Measurements from ENCODE around the gene B4GALNT4.

The B4GALNT4 gene

DNA sequence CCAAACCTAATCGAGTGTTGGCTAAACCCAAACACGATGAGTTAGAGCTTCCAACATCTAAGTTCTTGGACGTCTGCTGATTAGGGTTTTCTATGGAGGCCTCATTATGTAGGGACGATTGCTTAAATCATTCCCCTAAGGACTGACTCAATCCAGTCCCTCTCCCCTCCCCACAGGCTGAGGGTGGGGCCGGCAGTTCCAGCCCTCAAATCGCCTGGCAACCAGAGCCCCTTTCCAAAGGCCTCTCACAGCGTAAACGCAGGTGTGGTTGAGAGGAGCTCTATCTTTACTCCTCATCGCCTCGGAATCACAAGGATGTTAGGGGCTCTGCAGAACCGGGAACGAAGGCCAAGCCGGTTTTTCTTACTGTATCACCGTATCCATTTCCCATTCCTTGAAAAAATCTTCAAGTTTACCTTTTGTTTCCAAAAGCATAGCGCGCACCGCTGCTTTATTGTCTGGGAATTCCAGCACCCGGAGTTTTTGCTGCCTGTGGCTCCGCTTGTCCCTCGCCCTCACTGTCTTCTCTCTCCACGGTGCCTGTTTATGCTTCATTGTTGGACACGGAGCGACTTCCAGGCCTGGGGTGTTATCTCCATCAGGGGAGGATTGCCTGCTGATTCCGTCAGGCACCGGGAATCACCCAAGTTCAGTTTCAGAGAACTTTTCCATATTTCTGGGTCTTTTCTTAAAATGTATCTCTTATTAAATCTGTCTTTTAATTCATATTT, 34.9 kb upstream of the B4GALNT4 start:
- Histone ChIP-seq H3K4me1 (ENCODE audit: control insufficient read depth in 1 of 2, insufficient read depth in 1 of 2, low read depth in 1 of 2, low read length in 1 of 2) (peaks cover 16 to 47% of the 10 kb centered on the region in 2 experiments), H3K9me3 (no peaks in the 10 kb centered on the region), H3K36me3 (no peaks in the 10 kb centered on the region), H3K27me3 (peaks cover 2% of the 10 kb centered on the region), H3K4me3 (ENCODE audit: low read depth in 1 of 2, low read length in 1 of 2) (no peak overlapping the region), H3K27ac (no peak overlapping the region)
- TF ChIP-seq, protein P1, sequence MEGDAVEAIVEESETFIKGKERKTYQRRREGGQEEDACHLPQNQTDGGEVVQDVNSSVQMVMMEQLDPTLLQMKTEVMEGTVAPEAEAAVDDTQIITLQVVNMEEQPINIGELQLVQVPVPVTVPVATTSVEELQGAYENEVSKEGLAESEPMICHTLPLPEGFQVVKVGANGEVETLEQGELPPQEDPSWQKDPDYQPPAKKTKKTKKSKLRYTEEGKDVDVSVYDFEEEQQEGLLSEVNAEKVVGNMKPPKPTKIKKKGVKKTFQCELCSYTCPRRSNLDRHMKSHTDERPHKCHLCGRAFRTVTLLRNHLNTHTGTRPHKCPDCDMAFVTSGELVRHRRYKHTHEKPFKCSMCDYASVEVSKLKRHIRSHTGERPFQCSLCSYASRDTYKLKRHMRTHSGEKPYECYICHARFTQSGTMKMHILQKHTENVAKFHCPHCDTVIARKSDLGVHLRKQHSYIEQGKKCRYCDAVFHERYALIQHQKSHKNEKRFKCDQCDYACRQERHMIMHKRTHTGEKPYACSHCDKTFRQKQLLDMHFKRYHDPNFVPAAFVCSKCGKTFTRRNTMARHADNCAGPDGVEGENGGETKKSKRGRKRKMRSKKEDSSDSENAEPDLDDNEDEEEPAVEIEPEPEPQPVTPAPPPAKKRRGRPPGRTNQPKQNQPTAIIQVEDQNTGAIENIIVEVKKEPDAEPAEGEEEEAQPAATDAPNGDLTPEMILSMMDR (IDR thresholded peaks at IDR 0.05): no peak

DNA sequence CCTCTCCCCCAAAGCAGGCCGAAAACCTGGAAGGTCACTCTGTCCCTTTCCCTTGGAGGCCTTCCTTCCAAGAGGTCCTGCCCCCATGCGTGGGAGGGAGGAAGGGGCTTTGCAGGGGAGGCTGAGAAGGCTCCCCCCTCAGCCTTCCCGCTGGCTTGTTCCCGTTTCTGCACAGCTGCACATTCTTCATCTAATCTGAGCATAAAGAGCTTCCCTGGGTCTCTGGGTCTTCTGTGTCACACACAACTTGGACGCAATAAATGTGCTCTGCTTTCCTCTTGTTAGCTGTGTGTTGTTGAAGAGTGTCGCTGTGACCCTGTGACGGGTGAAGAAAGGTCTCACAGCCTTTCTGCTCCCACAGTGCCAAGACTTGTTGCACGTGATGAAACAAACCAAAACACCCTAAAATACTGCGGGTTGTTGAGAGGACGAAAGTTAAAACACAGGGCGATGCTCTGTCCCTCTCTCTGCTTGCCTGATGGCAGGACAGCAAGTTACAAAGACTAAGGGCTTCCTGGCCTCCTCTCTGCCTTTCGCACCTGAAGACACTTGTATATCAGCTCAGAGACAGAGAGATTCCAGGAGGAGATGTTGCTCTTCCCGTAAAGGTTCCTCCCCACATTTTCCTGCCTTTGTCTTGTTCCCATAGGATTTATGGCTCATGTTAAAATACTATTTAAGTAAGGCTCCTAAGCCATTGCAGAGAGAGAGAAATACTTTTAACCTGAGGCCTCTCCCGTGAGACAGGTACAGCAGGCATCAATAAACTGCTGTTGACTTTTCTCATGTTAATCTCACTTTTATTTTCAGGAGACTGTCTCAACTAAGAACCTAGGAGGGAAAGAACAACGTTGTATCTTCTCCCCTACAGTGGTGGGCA, 33.3 kb upstream of the B4GALNT4 start:
- Histone ChIP-seq H3K9me3 (no peaks in the 10 kb centered on the region), H3K4me1 (ENCODE audit: control insufficient read depth in 1 of 2, insufficient read depth in 1 of 2, low read depth in 1 of 2, low read length in 1 of 2) (peaks cover 11 to 36% of the 10 kb centered on the region in 2 experiments), H3K27ac (peak overlapping the region; percentile 44), H3K4me3 (ENCODE audit: low read depth in 1 of 2, low read length in 1 of 2) (no peak overlapping the region), H3K36me3 (no peaks in the 10 kb centered on the region), H3K27me3 (peaks cover 7% of the 10 kb centered on the region)
- TF ChIP-seq, protein P1 (IDR thresholded peaks at IDR 0.05): no peak

DNA sequence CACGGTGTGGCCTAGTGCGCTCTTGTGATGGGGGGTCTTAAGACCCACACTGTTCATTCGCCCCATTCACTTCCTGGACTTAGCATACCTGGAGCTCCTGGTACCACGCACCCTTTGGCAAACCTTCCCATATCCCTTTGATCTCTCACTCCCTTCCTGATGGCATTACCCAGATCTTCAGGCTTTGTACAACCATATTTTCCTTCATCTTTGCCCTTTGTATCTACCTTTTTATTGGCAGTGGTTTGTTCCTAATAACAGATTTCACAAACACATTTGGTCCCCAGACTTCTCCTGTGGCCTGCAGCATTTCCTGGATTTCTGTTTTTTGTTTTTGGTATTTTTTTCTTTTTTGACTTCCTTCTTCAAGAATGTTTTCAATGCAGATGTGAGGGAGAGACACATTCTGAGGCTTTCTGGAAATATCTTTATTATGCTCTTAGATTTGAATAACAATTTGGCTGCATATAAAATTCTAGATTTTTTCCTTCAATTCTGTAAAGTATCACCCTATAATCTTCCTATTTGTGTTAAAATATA, 32.6 kb upstream of the B4GALNT4 start:
- no peaks in the 10 kb centered on the region for H3K9me3 ChIP-seq
- H3K27ac ChIP-seq: no peak overlapping the region
- H3K4me3 ChIP-seq (ENCODE audit: low read depth in 1 of 2, low read length in 1 of 2): no peak overlapping the region
- peaks cover 11 to 34% of the 10 kb centered on the region in 2 experiments for H3K4me1 ChIP-seq (ENCODE audit: control insufficient read depth in 1 of 2, insufficient read depth in 1 of 2, low read depth in 1 of 2, low read length in 1 of 2)
- no peaks in the 10 kb centered on the region for H3K36me3 ChIP-seq
- H3K27me3 ChIP-seq: peaks cover 7% of the 10 kb centered on the region
- TF ChIP-seq, protein P1 (IDR thresholded peaks at IDR 0.05): no peak

DNA sequence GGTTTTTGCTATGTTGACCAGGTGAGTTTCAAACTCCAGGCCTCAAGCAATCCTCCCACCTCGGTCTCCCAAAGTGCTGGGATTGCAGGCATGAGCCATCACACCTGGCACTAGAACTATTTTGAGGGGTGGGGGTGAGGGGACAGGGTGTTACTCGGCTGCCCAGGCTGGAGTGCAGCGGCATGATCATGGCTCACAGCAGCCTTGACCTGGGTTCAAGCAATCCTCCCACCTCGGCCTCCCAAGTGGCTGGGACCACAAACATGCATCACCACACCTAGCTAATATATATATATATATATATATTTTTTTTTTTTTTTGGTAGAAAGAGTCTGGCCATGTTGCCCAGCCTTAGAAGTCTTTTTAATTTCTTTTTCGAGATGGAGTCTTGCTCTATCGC, 31.6 kb upstream of the B4GALNT4 start:
- Histone ChIP-seq H3K4me1 (ENCODE audit: control insufficient read depth in 1 of 2, insufficient read depth in 1 of 2, low read depth in 1 of 2, low read length in 1 of 2) (peaks cover 11 to 32% of the 10 kb centered on the region in 2 experiments), H3K36me3 (no peaks in the 10 kb centered on the region), H3K9me3 (no peaks in the 10 kb centered on the region), H3K27me3 (peaks cover 7% of the 10 kb centered on the region), H3K4me3 (ENCODE audit: low read depth in 1 of 2, low read length in 1 of 2) (no peak overlapping the region), H3K27ac (no peak overlapping the region)
- TF ChIP-seq, protein P1 (IDR thresholded peaks at IDR 0.05): no peak

DNA sequence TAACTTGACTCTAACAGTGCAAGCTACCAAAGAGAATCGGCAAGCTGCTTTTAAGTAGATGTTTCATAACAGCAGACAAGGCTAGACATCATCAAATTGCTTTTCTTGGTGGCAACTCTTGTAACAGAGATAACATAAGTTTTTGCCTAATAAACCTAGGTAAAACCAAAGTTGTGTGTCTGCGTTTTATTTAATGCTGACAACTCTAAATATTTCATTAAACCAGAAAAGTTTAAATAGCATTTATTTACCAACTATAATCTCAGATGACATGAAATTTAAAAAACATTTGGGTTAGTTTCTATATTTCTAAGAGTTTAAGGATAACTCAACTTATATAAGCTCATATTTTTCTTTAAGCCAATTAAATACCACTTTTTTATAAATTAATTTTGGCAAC, 29.3 kb upstream of the B4GALNT4 start:
- Histone ChIP-seq H3K9me3 (no peaks in the 10 kb centered on the region), H3K36me3 (no peaks in the 10 kb centered on the region), H3K27me3 (peaks cover 7% of the 10 kb centered on the region), H3K4me3 (ENCODE audit: low read depth in 1 of 2, low read length in 1 of 2) (no peak overlapping the region), H3K4me1 (ENCODE audit: control insufficient read depth in 1 of 2, insufficient read depth in 1 of 2, low read depth in 1 of 2, low read length in 1 of 2) (peaks cover 11 to 32% of the 10 kb centered on the region in 2 experiments), H3K27ac (no peak overlapping the region)
- TF ChIP-seq, protein P1 (IDR thresholded peaks at IDR 0.05): no peak
